Measurements from ENCODE around the gene GAGE1. TPM values are rescaled to one million over a fixed set of nuclear protein-coding genes. Genes with fewer than 3 reads are reported as not detected.

The GAGE1 gene
- not detected in 2 replicates for total RNA-seq

DNA sequence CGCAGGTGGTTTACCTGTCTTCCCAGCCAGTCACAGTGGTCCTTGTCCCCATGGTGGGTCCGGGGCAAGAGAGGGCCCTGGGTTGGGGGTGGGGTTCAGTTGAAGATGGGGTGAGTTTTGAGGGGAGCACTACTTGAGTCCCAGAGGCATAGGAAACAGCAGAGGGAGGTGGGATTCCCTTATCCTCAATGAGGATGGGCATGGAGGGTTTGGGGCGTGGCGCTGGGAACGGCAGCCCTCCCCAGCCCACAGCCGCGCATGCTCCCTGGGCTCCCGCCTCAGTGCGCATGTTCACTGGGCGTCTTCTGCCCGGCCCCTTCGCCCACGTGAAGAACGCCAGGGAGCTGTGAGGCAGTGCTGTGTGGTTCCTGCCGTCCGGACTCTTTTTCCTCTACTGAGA, at the start of gene GAGE1:
GAGE1 (plus strand) TSS at position 301 of the 400 bp plus-strand sequence. CDS start 1,155 bp downstream, outside the sequence.

DNA sequence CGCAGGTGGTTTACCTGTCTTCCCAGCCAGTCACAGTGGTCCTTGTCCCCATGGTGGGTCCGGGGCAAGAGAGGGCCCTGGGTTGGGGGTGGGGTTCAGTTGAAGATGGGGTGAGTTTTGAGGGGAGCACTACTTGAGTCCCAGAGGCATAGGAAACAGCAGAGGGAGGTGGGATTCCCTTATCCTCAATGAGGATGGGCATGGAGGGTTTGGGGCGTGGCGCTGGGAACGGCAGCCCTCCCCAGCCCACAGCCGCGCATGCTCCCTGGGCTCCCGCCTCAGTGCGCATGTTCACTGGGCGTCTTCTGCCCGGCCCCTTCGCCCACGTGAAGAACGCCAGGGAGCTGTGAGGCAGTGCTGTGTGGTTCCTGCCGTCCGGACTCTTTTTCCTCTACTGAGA, 47.8 kb upstream of the GAGE1 start, which contains the start of gene GAGE12E:
GAGE12E (plus strand) TSS at position 301 of the 400 bp plus-strand sequence. CDS start 1,155 bp downstream, outside the sequence.

GRCh38 chrX:49560542-49560941, 38.3 kb upstream of the GAGE1 start, which contains the start of gene GAGE12F:
Gene GAGE12F, plus strand, starts transcription at chrX:49560842. Its CDS starts 1,155 bp downstream, at chrX:49561997.

DNA sequence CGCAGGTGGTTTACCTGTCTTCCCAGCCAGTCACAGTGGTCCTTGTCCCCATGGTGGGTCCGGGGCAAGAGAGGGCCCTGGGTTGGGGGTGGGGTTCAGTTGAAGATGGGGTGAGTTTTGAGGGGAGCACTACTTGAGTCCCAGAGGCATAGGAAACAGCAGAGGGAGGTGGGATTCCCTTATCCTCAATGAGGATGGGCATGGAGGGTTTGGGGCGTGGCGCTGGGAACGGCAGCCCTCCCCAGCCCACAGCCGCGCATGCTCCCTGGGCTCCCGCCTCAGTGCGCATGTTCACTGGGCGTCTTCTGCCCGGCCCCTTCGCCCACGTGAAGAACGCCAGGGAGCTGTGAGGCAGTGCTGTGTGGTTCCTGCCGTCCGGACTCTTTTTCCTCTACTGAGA, 28.7 kb upstream of the GAGE1 start, which contains the start of gene GAGE12G:
GAGE12G (plus strand) TSS at position 301 of the 400 bp plus-strand sequence. CDS start 1,155 bp downstream, outside the sequence.

GRCh38 chrX:49579649-49580048, 19.2 kb upstream of the GAGE1 start, which contains the start of gene GAGE12H:
Gene GAGE12H, plus strand, starts transcription at chrX:49579949. Its CDS starts 1,155 bp downstream, at chrX:49581104.

DNA sequence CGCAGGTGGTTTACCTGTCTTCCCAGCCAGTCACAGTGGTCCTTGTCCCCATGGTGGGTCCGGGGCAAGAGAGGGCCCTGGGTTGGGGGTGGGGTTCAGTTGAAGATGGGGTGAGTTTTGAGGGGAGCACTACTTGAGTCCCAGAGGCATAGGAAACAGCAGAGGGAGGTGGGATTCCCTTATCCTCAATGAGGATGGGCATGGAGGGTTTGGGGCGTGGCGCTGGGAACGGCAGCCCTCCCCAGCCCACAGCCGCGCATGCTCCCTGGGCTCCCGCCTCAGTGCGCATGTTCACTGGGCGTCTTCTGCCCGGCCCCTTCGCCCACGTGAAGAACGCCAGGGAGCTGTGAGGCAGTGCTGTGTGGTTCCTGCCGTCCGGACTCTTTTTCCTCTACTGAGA, 9.6 kb upstream of the GAGE1 start, which contains the start of gene GAGE2A:
GAGE2A (plus strand) TSS at position 301 of the 400 bp plus-strand sequence. CDS start 1,155 bp downstream, outside the sequence.

Other genes starting within 250 kb of the GAGE1 start
- not detected in 2 replicates for gene GAGE12C, start 66.8 kb upstream of the GAGE1 start, total RNA-seq
- gene GAGE12D, start 57.3 kb upstream of the GAGE1 start, total RNA-seq: not detected in 2 replicates
- not detected in 2 replicates for gene GAGE12E, start 47.7 kb upstream of the GAGE1 start, total RNA-seq
- not detected in 2 replicates for gene GAGE12F, start 38.2 kb upstream of the GAGE1 start, total RNA-seq
- gene GAGE12G, start 28.6 kb upstream of the GAGE1 start, total RNA-seq: not detected in 2 replicates
- not detected in 2 replicates for gene GAGE12H, start 19.1 kb upstream of the GAGE1 start, total RNA-seq
- gene GAGE2A, start 9.5 kb upstream of the GAGE1 start, total RNA-seq: not detected in 2 replicates
- not detected in 2 replicates for gene PAGE1, start 97.0 kb downstream of the GAGE1 start, total RNA-seq
- not detected in 2 replicates for gene PAGE4, start 230.3 kb downstream of the GAGE1 start, total RNA-seq

Measured in uterine smooth muscle cell (primary cell).